ENCODE data around the gene SORCS1.

- no peak for TF ChIP-seq POLR2A (IDR thresholded peaks at IDR 0.05)
- no peak for TF ChIP-seq CTCF (IDR thresholded peaks at IDR 0.05)
Observed at GRCh38 chr10:106971411-106971831, 193.1 kb downstream of the SORCS1 start.
